Fibroblast of the aortic adventitia (primary cell): ENCODE results near the gene GNAT3. TPM values are rescaled to one million over a fixed set of nuclear protein-coding genes. Genes with fewer than 3 reads are reported as not detected.

Experiments
- DNase-seq: peaks from one replicate; pipeline ENCODE4 v3.0.0-alpha.2; 2010; ENCODE audit warnings: low read depth
- H3K4me3 ChIP-seq: 2 replicates; pipeline ENCODE4 v1.5.1; 2011; ENCODE audit warnings: low read depth, mild to moderate bottlenecking, control low read depth, low read length, moderate library complexity
- CTCF ChIP-seq: IDR thresholded peaks from 2 replicates; pipeline ENCODE4 v1.5.1; 2011; ENCODE audit warnings: mild to moderate bottlenecking, low read length, control low read depth, inconsistent platforms; ENCODE audit not compliant: insufficient read depth
- total RNA-seq: library from RNA; depleted of rRNA; stranded (reverse); fragments of >200 nt; gene quantifications from 2 replicates; pipeline ENCODE4 v1.2.3, GENCODE V29; 2012; ENCODE audit warnings: low replicate concordance

GNAT3 gene
- total RNA-seq, 1 donor, result not detected

DNA sequence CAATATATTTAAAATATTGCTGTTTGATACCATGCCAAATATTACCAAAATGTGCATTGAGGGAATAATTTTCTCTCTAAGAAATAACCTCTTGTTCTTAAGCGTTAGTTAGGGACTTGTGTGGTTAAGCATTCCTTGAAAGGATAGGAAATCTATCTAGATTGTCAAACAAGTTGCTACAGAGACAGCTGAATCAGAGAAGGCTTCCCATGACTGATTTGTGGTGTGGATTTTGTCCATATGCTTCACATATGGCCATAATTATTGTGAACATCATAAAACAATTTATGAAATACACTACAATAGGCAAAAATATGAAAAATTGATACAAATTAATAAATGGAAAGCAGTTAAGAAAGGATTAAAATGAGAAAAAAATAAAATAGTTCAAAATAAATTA, 96.3 kb downstream of the GNAT3 start:
- no peak for DNase-seq
- no peak for TF ChIP-seq CTCF
- no peak overlapping the region for H3K4me3 ChIP-seq

- no peak for TF ChIP-seq CTCF
- DNase-seq, result no peak
Measured at GRCh38 chr7:80415114-80415513, 96.8 kb downstream of the GNAT3 start.

GRCh38 chr7:80414331-80414730, 97.5 kb downstream of the GNAT3 start:
- TF ChIP-seq CTCF, result no peak
- no peak for DNase-seq
- no peak overlapping the region for H3K4me3 ChIP-seq

More at GRCh38 chr7:80415114-80415513, 96.8 kb downstream of the GNAT3 start:
- H3K4me3 ChIP-seq, result no peak overlapping the region

GRCh38 chr7:80413383-80413945, 98.4 kb downstream of the GNAT3 start:
- no peak for TF ChIP-seq CTCF
- DNase-seq, result no peak
- H3K4me3 ChIP-seq, result no peak overlapping the region

DNA sequence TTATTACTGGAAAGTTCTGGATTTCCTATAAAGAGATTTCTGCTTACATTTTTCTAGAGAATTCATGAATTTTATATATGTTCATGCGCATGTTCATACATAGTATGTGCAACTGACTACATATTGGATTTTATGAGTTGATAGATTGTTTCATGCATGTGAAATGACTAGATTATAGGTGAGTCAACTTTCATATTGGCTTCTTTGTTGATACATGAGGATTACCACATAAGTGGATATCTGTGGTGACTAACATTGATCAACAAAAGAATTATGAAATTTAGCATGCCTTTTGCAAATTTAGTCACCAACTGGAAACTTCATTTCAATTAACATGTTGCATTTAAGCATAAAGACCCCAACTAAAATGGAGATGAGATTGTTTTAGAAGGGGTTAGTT, 99.0 kb downstream of the GNAT3 start:
- TF ChIP-seq CTCF, result no peak

DNA sequence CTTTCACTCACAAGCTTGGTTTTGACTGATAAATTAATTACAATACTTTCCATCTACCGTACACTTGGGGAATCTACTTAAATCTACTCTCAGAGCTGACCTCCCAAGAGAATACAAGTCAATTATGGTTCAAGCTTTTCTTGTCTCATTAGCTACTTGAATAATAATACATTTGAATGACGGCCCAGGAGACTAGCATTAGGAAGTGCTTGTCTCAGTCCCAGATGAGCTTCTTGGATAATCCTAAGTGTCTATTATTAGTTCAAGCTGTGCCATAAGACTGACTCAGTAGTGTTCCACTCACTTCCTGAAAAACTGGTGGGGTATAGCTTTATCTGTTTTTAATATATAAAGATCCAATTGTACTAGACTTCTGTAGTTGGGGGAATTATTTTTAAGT, 100.2 kb downstream of the GNAT3 start:
- no peak overlapping the region for H3K4me3 ChIP-seq
- TF ChIP-seq CTCF, result no peak
- DNase-seq, result peak; percentile 11

More for the DNA sequence above, 99.0 kb downstream of the GNAT3 start:
- no peak overlapping the region for H3K4me3 ChIP-seq
- peak; percentile 39 for DNase-seq

GRCh38 chr7:80410081-80410480, 101.8 kb downstream of the GNAT3 start:
- H3K4me3 ChIP-seq, result no peak overlapping the region
- peak; percentile 33 for DNase-seq
- TF ChIP-seq CTCF, result no peak
